Measurements from ENCODE around the gene RARG. TPM values are rescaled to one million over a fixed set of nuclear protein-coding genes. Genes with fewer than 3 reads are reported as not detected.

RARG gene
- total RNA-seq, 1 experiment from 2014 or later, result 5.6 TPM

GRCh38 chr12:53200458-53201176 lies 31.4 kb downstream of the RARG start:
- no peak for DNase-seq (ENCODE audit: low read depth, low spot score)
- in situ Hi-C loops (cut with HindIII; ENCODE audit: low pct_unique_long_range_greater_than_20kb, low sequenced_read_pairs), result no loop called here

- in situ Hi-C loops (cut with HindIII; ENCODE audit: low pct_unique_long_range_greater_than_20kb, low sequenced_read_pairs), result no loop called here
- DNase-seq (ENCODE audit: low read depth, low spot score), result no peak
Observed at GRCh38 chr12:53200107-53200457, 31.9 kb downstream of the RARG start.

DNA sequence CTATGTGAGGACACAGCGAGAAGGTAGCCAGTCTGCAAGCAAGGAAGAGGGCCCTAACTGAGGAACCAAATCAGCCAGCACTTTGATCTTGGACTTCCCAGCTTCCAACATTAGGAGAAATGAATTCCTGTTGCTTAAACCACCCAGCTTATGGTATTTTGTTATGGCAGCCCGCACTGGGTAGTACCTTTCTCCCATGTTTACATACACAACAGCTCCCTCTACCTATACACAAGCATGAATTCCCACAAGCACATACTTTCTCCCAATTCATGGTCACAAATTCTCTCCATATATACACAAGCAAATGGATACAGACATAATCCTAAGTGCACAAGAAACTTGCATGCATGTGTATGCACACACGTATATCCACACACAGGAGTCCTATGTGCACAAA lies 32.3 kb downstream of the RARG start:
- DNase-seq (ENCODE audit: low read depth, low spot score), result no peak
- in situ Hi-C loops (cut with HindIII; ENCODE audit: low pct_unique_long_range_greater_than_20kb, low sequenced_read_pairs), result no loop called here

- no peak for DNase-seq (ENCODE audit: low read depth, low spot score)
- in situ Hi-C loops (cut with HindIII; ENCODE audit: low pct_unique_long_range_greater_than_20kb, low sequenced_read_pairs), result no loop called here
Observed at GRCh38 chr12:53198486-53199110, 33.4 kb downstream of the RARG start.

GRCh38 chr12:53197011-53197640 lies 34.9 kb downstream of the RARG start:
- in situ Hi-C loops (cut with HindIII; ENCODE audit: low pct_unique_long_range_greater_than_20kb, low sequenced_read_pairs), result no loop called here
- no peak for DNase-seq (ENCODE audit: low read depth, low spot score)

DNA sequence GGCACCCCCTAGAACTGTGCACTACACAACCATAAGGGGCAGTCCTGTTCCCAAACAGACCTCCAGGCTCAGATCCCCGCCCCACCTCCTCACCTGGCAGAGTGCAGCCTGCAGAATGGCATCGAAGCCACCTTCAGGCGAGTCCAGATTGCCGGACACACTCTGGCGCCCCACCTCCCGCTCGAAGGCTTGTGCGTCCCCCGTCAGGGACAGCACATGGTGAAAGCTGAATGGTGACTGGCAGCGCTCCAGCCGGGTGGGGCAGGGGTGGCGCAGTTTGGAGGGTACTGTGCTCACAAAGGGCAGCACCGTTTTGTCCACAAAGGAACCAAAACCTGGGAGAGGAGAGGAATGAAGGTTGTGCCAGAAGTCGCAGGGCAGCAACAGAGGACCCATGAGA lies 35.5 kb downstream of the RARG start:
- DNase-seq (ENCODE audit: low read depth, low spot score), result no peak
- in situ Hi-C loops (cut with HindIII; ENCODE audit: low pct_unique_long_range_greater_than_20kb, low sequenced_read_pairs), result no loop called here

DNA sequence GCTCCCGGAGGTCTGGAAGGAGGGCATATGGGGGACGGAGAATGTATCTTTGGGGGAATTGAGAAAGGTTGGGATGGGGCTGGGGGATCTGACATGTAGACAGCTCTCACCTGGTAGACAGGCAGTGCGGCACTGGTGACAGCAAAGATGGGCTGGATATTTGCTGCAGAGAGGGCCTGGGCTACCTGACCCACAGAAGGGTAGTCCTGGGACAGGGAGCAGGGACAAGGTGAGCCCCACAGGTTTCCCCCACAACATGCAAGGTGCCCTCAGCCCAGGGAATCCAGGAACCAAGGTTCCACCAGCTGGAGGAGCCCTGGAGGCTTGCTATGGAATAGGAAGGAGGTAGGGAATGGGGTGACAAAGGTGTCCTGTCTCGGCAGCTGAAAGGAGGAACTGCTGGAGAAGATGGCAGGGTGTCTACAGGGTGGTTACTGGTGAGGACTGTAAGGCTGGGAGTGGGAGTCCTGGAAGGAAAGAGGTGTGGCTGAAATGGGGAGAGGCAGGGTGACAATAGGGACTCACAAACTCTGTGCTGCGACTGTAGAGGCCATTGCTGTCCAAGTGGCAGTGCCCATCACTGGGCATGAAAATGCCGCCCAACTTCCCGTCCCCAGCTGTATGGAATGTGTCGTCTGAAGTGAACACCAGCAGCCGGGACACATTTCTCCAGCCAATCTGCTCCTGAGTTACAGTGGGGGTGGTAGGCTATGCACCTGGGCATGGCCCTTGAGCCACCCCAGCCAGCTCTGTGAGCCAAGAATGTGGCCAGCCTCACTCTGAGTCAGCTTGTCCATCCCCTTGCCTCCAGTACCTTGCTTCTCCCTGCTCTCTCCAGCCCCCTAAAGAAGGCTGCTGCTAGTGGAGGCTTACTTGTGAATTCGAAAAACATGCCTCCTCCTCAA lies 36.2 kb downstream of the RARG start:
- in situ Hi-C loops (cut with HindIII; ENCODE audit: low pct_unique_long_range_greater_than_20kb, low sequenced_read_pairs), result no loop called here
- DNase-seq (ENCODE audit: low read depth, low spot score), result no peak

DNA sequence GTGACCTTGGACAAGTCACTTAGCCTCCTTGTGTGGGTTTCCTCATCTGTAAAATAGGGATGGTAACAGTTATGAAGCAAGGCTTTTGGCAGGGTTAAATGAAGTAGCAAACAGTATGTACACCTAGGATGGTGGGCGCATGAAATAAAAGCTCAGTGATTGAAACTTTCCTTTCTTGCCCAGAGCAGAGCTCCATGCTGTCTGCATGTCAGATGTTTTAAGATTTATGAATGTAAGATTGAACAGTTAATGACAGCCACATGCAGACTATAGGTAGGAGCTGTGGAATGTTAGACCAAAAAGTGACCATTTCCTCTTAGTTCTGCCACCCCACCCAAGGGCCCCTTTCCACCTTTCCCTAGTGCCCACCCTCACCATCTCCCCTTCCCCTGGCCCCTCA lies 37.0 kb downstream of the RARG start:
- in situ Hi-C loops (cut with HindIII; ENCODE audit: low pct_unique_long_range_greater_than_20kb, low sequenced_read_pairs), result no loop called here
- no peak for DNase-seq (ENCODE audit: low read depth, low spot score)

- no peak for DNase-seq (ENCODE audit: low read depth, low spot score)
- in situ Hi-C loops (cut with HindIII; ENCODE audit: low pct_unique_long_range_greater_than_20kb, low sequenced_read_pairs), result no loop called here
Observed at GRCh38 chr12:53193985-53194716, 37.9 kb downstream of the RARG start.

GRCh38 chr12:53193040-53193439 lies 39.0 kb downstream of the RARG start:
- in situ Hi-C loops (cut with HindIII; ENCODE audit: low pct_unique_long_range_greater_than_20kb, low sequenced_read_pairs), result no loop called here

GRCh38 chr12:53192531-53193021 lies 39.4 kb downstream of the RARG start:
- DNase-seq (ENCODE audit: low read depth, low spot score), result no peak
- in situ Hi-C loops (cut with HindIII; ENCODE audit: low pct_unique_long_range_greater_than_20kb, low sequenced_read_pairs), result no loop called here

More at GRCh38 chr12:53193040-53193439, 39.0 kb downstream of the RARG start:
- DNase-seq (ENCODE audit: low read depth, low spot score), result no peak

DNA sequence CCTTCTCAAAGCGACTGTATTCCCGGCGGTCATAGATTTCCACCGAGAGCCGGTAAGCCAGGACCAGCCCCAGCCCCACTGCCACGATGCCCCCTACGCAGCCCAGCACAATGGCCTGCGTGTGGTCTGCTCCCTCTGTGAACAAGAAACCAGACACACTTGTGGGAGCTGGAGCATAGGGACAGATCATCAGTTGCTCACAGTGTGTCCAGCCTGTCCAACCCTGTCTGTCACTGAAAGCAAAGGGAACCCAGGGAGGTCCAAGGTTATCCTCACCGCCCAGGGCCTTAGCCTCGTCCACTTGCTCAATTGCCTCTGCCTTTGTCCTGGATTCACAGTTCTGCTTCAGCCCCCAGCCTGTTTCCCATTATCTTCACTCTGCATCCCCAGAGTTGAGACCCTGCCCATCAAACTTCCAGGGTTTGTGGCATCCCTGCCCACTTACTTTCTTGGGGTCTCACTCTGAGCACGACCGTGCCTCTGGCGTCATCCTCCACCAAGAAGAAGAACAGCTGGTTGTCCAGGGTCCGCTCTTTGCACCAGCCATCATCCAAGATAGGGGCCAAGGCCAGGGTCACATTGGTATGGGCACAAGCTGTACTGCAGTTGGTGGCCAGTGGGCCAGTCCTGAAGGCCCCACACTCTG lies 40.0 kb downstream of the RARG start:
- in situ Hi-C loops (cut with HindIII; ENCODE audit: low pct_unique_long_range_greater_than_20kb, low sequenced_read_pairs), result no loop called here
- no peak for DNase-seq (ENCODE audit: low read depth, low spot score)

DNA sequence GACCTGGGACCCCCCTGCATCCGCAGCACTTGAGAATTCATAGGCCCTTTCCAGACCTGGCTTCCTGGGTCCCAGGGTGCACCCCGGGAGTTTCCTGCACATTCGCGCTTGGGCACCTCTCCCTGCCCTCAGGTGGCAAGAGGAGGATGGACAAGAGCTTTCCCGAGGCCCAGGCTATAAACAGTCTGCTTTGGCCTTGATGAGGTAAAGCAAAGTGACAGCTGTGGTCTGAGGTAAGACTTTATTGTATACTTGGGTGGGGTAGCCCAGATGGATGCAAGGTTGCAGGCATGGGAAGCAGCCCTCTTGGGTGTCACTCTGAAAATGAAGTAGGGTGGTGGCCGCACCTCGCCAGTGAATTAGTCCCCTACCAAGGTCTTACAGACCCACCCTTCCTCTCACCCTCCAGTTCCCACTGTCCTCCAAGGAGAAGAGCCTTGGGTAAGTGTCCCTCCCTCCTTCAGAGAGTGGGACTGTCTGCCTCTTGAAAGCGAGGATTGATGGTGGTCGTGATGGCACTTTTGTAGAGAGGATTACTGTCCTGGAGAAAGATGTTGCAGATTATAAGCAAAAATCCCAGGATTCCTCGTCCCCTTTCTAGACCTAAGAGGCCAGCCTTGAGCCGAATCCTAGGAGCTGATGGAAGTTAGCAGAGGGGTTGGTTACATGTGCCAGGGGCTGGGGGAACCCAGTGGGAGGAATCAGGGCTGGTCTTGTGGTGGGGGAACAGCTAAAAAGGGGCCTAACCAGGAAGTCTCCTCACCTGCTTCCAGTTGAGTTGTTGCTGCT lies 40.7 kb downstream of the RARG start:
- in situ Hi-C loops (cut with HindIII; ENCODE audit: low pct_unique_long_range_greater_than_20kb, low sequenced_read_pairs), result no loop called here
- DNase-seq (ENCODE audit: low read depth, low spot score), result no peak

GRCh38 chr12:53190108-53190729 lies 41.8 kb downstream of the RARG start:
- DNase-seq (ENCODE audit: low read depth, low spot score), result peak; percentile 68
- in situ Hi-C loops (cut with HindIII; ENCODE audit: low pct_unique_long_range_greater_than_20kb, low sequenced_read_pairs), result no loop called here

GRCh38 chr12:53187145-53187899 lies 44.7 kb downstream of the RARG start:
- in situ Hi-C loops (cut with HindIII; ENCODE audit: low pct_unique_long_range_greater_than_20kb, low sequenced_read_pairs), result no loop called here
- no peak for DNase-seq (ENCODE audit: low read depth, low spot score)
